LNCaP clone FGC (cell line): ENCODE data around the gene SLC1A2.

Source experiments
- DNase-seq: peaks from one replicate; pipeline ENCODE4 v3.0.0-alpha.2; 2011; ENCODE audit warnings: low read depth
- H3K4me3 ChIP-seq: 2 replicates; pipeline ENCODE4 v1.5.1; 2011; ENCODE audit warnings: mild to moderate bottlenecking, low read depth, low read length, control low read depth
- TF ChIP-seq, protein P1 (sequence below): IDR thresholded peaks from 2 replicates; pipeline ENCODE4 v1.5.1; 2012; ENCODE audit warnings: mild to moderate bottlenecking; ENCODE audit not compliant: control insufficient read depth, insufficient read depth; ENCODE audit errors: extremely low read depth

The SLC1A2 gene

DNA sequence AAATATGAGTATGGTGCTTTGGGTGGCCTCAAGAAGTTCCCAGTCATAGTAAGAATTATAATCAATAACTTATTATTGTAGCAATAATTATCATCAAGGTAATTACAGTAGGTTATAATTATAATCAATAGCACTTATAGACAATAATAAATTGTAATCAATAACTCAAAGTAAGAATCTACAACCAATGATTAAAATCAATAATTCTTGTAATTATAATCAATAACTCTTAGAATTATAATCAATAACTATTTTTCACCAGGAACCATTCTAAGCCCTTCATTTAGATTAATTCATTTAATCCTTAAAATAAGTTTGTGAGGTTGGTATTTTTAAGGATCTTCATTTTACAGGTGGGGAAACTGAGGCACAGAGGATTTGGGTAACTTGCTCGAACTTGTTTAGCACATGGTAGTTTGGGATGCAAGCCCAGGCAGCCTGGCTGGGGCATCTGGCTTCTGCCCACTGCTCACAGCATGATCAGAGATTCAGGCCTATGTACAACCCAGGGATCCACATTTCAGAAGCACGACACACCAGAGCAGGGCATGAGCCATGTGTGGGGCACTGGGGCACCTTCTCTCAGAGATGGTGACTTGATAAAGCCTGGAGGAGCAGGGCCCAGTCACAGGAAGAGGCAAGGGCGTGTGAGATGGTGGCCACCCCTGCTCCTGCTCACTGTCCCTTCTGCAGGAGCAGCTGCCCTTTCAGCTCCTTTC is 46.6 kb downstream of the SLC1A2 start:
- TF ChIP-seq, protein P1, sequence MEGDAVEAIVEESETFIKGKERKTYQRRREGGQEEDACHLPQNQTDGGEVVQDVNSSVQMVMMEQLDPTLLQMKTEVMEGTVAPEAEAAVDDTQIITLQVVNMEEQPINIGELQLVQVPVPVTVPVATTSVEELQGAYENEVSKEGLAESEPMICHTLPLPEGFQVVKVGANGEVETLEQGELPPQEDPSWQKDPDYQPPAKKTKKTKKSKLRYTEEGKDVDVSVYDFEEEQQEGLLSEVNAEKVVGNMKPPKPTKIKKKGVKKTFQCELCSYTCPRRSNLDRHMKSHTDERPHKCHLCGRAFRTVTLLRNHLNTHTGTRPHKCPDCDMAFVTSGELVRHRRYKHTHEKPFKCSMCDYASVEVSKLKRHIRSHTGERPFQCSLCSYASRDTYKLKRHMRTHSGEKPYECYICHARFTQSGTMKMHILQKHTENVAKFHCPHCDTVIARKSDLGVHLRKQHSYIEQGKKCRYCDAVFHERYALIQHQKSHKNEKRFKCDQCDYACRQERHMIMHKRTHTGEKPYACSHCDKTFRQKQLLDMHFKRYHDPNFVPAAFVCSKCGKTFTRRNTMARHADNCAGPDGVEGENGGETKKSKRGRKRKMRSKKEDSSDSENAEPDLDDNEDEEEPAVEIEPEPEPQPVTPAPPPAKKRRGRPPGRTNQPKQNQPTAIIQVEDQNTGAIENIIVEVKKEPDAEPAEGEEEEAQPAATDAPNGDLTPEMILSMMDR: no peak
- DNase-seq: no peak

DNA sequence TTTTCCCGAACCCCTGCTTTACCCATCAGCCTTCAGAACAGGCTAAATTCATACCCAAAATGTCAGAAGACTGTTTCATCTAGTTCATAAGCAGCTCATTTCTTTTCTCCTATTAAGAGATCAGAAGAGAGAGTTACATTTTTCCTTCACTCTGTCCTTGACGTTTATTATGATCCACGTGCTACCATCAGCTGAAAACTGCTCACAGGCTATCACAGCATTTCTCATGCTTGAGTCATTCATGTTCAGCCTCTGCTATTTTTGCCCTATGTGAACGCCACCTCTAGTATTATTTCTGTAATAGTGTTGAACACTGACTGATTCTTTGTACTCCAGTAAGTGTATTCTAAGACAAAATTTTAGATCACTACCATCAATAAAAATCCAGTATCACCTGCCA is 51.9 kb downstream of the SLC1A2 start:
- TF ChIP-seq, protein P1: no peak
- H3K4me3 ChIP-seq: no peak overlapping the region
- no peak for DNase-seq

More for the DNA sequence above, 46.6 kb downstream of the SLC1A2 start:
- no peak overlapping the region for H3K4me3 ChIP-seq

DNA sequence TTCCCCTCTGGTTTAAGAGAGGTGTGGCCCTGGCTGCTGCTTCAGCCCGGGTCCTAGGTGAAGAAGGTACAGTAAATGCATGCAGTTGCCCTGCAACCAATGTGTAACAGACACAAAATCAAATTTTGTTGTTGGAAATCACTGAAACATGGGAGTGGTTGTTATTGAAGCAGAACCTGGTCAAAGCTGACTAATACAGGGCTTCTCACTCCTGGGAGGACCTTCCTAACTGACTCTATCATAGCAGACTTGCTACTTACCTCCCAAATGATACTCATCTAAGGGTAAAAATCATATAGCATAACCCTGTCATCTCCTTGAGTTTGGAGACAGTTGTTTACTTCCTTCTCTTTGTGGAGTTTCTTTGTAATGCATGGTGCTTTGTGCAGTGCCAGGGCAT is 52.6 kb downstream of the SLC1A2 start:
- H3K4me3 ChIP-seq: no peak overlapping the region
- TF ChIP-seq, protein P1: no peak
- DNase-seq: no peak

DNA sequence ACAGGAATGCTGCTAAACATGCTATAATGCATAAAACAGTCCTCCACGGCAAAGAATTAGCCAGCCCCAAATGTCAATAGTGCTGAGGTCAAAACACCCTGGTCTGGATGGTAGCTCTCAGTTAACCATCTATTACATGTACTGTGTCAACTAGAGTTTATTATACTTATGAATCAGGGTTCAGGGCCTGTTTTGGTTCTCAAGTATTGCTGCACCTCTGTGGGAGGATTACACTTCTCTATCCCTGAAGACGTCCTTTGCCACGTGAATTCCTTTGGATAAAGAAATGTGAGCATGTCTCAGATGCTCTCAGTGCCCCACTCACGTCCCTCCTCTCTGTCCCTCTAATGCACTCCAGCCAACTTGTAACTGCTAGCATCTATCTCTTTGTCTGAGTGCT is 53.4 kb downstream of the SLC1A2 start:
- H3K4me3 ChIP-seq: no peak overlapping the region
- TF ChIP-seq, protein P1: no peak
- no peak for DNase-seq

DNA sequence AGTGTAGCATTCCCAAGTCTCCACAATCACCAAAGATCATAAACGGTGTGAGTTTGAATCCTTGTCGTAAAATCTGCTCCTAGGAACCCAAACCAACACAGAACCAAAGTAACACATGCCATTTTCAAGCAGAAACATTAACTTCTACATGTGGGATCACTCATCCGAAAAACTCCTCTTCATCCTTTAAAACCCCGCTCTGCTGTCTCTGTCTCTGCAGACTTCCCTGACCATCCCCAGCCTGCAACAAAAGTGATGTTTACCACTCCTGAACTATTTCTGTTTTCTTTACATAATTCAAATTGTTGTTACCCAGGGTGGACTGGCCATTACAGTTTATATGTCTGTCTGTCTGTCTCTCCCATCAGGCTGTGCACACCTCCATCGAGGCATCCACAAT is 54.0 kb downstream of the SLC1A2 start:
- H3K4me3 ChIP-seq: no peak overlapping the region
- TF ChIP-seq, protein P1: no peak
- no peak for DNase-seq

DNA sequence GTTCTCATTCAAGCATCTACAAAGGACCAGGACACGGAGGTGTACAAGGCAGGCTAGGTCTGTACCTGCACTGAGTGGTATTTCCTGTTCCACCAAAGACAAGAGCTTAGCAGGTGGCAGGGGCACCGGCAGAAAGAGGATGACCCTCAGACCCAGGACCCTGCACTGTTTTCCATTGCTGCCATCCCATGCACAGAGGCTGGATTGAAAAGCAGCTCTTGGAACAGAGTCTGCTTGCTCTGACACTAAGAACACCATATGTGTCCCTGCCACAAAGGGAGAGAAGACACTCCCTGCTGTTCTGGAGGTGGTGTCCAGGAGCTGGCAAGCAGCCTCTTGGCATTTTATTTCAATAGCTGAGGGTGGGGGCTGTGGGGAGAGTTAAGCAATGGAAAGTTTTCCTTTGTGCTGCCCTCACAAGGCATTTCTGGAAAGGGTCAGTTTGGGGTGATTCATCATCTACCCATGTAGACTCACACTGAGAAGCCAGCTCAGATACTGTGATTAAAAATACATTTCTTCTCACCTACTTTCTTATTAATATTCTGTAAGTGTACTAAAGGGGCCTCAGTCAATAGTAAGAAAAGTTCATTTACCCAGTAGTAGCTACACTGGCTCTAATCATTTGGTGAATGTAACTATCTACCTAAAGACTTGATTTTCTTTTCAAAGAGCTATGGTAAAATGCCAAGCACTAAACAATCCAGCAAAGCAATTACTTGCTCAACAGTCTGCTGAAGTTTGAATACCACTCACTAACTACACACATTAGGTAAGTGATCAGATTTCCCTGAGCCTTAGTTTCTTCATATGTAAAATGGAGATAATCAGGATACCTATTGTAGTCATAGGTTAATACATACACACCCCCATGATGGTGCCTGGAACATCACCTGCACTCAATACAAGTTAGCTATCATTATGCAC is 55.2 kb downstream of the SLC1A2 start:
- TF ChIP-seq, protein P1: no peak
- no peak overlapping the region for H3K4me3 ChIP-seq
- DNase-seq: no peak
